Neural cell (in vitro differentiated cells): ENCODE data around the gene IRF2BP2.

Source experiments
- EZH2 ChIP-seq: fragments of 200-600, 300-800 bp; shearing (Covaris generic), sonication (generic); IDR thresholded peaks from 2 replicates; pipeline ENCODE4 v1.6.1; 2014; ENCODE audit warnings: antibody characterized with exemption, low read length, borderline replicate concordance, mild to moderate bottlenecking; ENCODE audit not compliant: insufficient read depth, poor library complexity, severe bottlenecking
- POLR2AphosphoS5 ChIP-seq: IDR thresholded peaks from 2 replicates; pipeline ENCODE4 v1.6.1; 2012
- TAF1 ChIP-seq: IDR thresholded peaks from 2 replicates; pipeline ENCODE4 v1.6.1; 2012; ENCODE audit warnings: low read depth

DNA sequence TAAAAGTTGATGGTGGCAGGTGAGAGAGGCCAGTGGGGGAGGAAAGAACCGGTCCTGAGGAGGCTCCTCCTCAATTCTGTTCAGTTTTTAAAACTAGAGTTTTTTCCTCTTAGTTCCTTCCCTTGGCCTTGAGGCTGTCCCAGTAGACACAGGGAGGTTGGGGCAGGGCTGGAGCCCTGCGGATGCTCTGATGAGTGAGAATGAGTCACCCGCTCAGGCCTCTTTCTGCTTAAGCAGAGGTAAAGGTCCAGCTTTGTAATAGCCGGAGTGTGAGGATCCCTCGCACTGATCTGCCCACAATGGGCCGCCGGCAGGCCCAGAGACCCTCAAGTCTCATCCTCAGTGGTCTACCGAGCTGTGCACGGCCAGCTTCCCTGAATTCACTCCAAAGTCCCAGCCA lies 49.6 kb upstream of the IRF2BP2 start:
- TF ChIP-seq TAF1, result no peak
- no peak for TF ChIP-seq EZH2
- no peak for TF ChIP-seq POLR2AphosphoS5
